Measurements from ENCODE around the gene PTGIS.
"Not testable (repeated sequence)": the region's sequence is repeated elsewhere in the genome, so short reads cannot be mapped to it uniquely, and the experiment has no call there.

Gene PTGIS

DNA sequence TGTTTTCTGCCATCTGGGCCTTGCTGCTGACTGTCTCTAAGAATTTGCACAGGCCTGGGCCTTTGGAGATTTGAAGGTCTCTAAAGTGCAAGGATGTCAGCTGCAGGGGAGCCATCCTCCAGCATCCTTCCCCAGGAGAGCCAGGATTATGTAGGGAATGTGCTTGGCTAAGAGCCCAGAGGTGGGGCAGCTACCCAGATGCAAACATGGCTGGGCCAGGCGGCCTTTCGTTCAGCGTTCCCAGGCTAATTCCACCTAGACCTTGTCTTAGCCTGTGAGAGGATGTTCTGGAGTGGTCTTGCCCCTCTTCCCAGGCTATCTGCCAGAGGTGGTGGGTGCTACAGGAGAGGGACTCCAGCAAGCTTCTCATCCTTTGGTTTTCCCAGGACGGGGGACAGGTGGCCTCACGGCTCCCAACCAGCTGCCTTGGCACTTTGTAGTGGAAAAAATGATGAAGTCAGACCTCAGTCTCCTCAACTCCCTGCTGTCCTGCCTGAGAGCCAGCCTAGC, 7.7 kb upstream of the PTGIS start:
- H3K9ac ChIP-seq (ENCODE audit: low read depth, low read length), result no peak overlapping the region
- no peaks in the 10 kb centered on the region for H3K36me3 ChIP-seq (ENCODE audit: insufficient read depth, low read length)
- 0 out of 2 replicates have a peak, but pooled peaks cover 3% of the 10 kb centered on the region for H3K9me3 ChIP-seq (ENCODE audit: control insufficient read depth, insufficient read depth, low read length)
- H3K4me1 ChIP-seq (ENCODE audit: insufficient read depth, low read length), result peaks cover 5% of the 10 kb centered on the region

DNA sequence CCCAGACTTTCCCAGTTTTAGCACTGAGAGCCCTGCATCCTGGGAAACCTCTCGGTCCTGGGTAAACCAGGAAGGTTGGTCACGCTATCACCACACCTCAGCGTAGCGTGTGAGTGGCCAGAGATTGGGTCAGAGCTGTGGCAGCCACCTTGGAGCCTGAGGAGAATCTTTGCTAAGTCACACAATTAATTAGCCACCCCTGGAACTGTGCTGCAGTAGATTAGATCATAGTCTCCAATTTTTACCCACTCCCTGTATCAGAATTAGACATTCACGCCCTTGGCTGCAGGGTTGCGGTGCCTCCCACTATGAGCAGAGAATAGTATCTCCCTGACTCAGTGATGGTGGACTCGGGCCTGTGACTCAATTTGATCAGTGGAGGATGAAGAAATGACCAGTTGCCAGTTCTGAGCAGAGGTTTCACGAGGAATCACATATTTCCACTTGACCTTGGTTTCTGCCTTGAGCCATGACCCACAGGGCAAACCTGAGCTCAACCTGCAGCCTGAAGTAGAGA, 6.0 kb upstream of the PTGIS start:
- H3K9ac ChIP-seq (ENCODE audit: low read depth, low read length), result no peak overlapping the region
- H3K9me3 ChIP-seq (ENCODE audit: control insufficient read depth, insufficient read depth, low read length), result 0 out of 2 replicates have a peak, but pooled peaks cover 3% of the 10 kb centered on the region
- H3K36me3 ChIP-seq (ENCODE audit: insufficient read depth, low read length), result no peaks in the 10 kb centered on the region
- peaks cover 13% of the 10 kb centered on the region for H3K4me1 ChIP-seq (ENCODE audit: insufficient read depth, low read length)

DNA sequence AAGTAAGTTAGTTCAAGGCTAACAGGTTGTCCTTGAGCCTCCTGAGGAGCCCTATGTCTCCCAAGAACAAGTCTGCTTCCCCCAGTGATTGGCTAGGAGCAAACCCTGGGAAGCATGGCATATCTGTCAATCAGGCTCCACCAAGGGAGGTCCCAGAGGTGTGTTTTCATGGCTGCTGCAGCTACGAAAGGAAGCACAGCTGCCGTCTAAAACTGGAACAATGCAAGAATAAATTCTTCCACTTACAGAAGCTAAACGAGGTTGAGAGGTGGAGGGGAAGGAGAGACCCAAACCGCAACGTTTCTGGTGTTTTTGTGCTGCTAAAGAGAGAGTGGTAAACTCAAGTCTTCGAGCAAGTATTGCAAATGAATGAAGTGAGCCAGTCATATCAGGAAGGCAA, 4.9 kb upstream of the PTGIS start:
- H3K9me3 ChIP-seq (ENCODE audit: control insufficient read depth, insufficient read depth, low read length), result 0 out of 2 replicates have a peak, but pooled peaks cover 3% of the 10 kb centered on the region
- H3K4me1 ChIP-seq (ENCODE audit: insufficient read depth, low read length), result peaks cover 13% of the 10 kb centered on the region
- no peak overlapping the region for H3K9ac ChIP-seq (ENCODE audit: low read depth, low read length)
- H3K36me3 ChIP-seq (ENCODE audit: insufficient read depth, low read length), result no peaks in the 10 kb centered on the region

DNA sequence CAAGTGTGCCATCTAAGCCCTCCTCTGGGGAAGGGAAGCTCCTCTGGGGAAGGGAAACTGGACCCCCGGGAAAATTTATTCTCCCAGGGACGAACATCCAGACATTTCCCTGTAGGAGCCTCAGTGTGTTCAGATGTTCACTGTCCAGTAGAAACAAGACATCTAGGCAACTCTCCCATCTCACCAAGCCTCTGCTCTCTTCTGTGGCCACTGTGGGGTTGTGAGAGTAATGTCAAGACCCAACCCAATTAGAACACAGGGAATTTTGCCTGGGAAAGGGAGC, 3.6 kb upstream of the PTGIS start:
- Histone ChIP-seq H3K9me3 (ENCODE audit: control insufficient read depth, insufficient read depth, low read length) (0 out of 2 replicates have a peak, but pooled peaks cover 3% of the 10 kb centered on the region), H3K9ac (ENCODE audit: low read depth, low read length) (no peak overlapping the region), H3K4me1 (ENCODE audit: insufficient read depth, low read length) (peaks cover 21% of the 10 kb centered on the region), H3K36me3 (ENCODE audit: insufficient read depth, low read length) (no peaks in the 10 kb centered on the region)

DNA sequence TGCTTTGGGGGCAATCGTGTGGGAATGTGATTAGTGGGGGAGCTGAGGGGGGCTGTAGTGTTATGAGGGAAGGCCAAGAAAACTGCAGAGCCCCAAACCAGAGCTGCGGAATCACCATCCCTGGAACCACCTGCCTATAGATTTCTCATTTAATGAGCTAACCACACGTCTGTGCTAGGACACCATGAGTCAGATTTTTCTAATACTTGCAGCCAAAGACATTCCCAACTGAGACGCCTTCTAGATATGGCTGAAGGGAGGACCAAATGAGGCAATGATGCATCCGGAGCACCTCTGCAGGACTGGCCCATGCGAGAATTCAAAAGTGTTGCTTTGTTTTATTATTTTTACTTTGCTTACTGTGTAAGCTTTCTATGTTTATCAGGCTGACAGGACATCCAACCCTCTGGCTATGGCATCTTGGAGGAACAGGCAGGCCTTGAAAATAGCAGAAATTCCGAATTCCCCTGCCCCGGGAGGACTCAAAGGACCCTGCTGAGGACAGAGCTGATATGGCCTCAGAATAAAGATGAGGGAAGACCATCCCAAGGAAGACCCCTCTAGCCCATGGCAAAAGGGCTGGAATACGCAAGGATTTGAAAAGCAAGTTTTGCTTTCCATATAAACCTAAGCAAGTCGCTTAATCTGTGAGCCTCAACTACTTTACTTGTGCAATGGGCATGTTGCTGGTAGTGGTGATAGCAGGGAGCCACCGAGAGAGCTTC, 3.1 kb upstream of the PTGIS start:
- H3K4me1 ChIP-seq (ENCODE audit: insufficient read depth, low read length), result peaks cover 23% of the 10 kb centered on the region
- no peak overlapping the region for H3K9ac ChIP-seq (ENCODE audit: low read depth, low read length)
- H3K36me3 ChIP-seq (ENCODE audit: insufficient read depth, low read length), result no peaks in the 10 kb centered on the region
- H3K9me3 ChIP-seq (ENCODE audit: control insufficient read depth, insufficient read depth, low read length), result no peaks in the 10 kb centered on the region

DNA sequence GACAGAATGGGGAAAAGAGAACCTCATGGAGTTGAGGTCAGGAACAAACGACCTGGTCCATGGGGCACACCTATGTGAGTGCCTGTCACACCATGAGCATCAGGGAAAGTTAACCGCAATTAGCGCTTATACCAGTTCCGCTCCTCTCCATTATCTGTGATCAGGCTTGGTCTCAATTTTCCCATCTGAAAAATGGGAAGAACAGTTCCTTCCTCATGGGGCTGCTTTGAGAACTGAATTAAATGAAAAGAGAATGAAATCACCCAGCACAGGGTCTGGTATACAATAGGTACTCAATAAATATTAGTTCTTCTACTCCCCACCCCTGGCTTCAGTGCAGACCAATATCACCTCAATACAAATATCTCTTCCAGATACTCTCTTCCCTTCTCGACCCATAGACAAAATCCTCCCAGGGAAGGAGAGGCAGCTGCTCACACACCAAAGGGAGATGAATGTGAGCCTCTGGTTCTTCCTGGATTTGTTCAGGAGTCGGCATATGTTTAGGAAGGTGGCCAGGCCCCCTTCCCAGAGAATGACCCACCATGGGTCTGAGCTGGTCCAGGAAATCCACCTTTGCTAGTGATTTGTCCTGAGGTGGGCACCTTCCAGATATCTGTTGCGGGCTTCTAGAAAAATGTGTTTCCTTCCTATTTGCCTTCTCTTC, 2.4 kb upstream of the PTGIS start:
- H3K4me1 ChIP-seq (ENCODE audit: insufficient read depth, low read length), result peaks cover 23% of the 10 kb centered on the region
- H3K9ac ChIP-seq (ENCODE audit: low read depth, low read length), result no peak overlapping the region
- H3K36me3 ChIP-seq (ENCODE audit: insufficient read depth, low read length), result no peaks in the 10 kb centered on the region
- H3K9me3 ChIP-seq (ENCODE audit: control insufficient read depth, insufficient read depth, low read length), result no peaks in the 10 kb centered on the region

DNA sequence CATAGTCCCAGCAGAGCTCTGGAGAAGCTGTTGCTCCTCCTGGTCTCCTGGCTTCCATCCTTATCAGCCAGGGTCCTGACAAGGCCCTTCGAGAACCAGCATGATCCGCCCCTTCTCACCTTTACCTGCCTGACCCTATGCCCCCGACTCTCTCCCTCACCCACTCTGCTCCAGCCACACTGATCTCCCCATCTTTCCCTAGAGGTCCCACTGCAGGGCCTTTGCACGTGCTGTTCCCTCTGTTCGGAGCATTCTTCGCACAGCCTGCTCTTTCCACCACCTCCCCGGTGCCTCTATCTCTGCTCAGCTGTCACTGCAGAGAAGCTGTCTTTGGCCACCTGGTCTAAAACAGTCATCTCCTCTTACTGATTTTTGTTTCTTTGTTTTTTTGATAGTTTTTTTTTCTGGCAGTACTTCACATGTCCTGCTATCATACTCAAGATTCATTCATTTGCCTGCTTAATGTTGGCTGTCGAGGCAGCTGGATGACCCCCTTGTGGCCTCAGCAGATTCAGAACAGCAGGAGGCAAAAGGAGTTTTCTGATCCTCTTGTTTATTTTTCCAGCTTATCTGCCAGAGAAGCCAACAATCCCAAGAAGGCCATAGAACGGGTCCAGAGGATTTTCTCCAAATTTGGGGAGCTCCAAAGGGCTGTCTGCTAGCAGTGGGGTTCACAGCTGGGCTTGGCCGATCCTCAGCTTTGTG, 1.6 kb upstream of the PTGIS start:
- no peak overlapping the region for H3K9ac ChIP-seq (ENCODE audit: low read depth, low read length)

DNA sequence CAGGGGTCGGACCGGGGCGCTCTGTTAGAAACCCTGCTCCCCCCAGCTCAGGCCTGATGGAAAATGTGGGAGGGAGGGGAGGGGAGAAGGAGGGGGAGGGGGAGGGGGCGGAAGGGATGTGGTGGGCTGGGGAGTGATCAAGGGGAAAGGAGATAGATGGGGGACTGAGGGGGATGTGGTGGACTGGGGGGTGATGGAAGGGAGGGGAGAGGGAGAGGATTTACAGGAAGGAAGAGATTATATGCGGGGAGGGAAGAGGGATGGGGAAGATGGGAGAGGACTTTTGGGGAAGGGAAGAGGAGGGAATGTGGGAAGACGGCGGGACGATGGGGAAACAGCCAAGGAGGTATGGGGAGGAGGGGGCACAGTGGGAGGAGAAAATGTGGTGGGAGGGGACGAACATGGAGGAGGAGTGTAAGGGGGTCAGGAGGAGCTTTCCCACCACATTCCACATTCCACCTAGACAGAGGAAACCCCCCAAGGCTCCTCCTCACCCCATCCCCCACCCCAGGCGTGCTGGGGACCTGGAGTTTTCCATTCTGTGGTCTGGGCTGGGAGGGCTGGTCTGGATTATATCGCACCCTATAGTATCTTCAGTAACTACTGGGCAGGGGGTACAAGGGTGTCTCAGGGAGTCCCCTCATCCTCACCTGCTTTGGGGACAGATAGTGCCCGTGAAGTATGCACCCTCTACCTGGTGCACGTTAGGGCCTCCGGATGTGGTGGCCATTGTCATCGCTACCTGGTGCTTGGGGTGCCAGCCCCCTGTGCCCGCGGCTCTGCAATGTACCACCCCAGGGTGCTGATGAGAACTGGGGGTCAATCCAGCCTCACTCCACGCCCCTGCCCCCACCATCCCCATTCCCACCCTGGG, 578 bp upstream of the PTGIS start:
- H3K4me1 ChIP-seq (ENCODE audit: insufficient read depth, low read length), result peaks cover 23% of the 10 kb centered on the region
- no peaks in the 10 kb centered on the region for H3K9me3 ChIP-seq (ENCODE audit: control insufficient read depth, insufficient read depth, low read length)
- H3K9ac ChIP-seq (ENCODE audit: low read depth, low read length), result peak overlapping the region; percentile 53

More for the DNA sequence above, 1.6 kb upstream of the PTGIS start:
- Histone ChIP-seq H3K4me1 (ENCODE audit: insufficient read depth, low read length) (peaks cover 23% of the 10 kb centered on the region), H3K36me3 (ENCODE audit: insufficient read depth, low read length) (no peaks in the 10 kb centered on the region), H3K9me3 (ENCODE audit: control insufficient read depth, insufficient read depth, low read length) (no peaks in the 10 kb centered on the region)

DNA sequence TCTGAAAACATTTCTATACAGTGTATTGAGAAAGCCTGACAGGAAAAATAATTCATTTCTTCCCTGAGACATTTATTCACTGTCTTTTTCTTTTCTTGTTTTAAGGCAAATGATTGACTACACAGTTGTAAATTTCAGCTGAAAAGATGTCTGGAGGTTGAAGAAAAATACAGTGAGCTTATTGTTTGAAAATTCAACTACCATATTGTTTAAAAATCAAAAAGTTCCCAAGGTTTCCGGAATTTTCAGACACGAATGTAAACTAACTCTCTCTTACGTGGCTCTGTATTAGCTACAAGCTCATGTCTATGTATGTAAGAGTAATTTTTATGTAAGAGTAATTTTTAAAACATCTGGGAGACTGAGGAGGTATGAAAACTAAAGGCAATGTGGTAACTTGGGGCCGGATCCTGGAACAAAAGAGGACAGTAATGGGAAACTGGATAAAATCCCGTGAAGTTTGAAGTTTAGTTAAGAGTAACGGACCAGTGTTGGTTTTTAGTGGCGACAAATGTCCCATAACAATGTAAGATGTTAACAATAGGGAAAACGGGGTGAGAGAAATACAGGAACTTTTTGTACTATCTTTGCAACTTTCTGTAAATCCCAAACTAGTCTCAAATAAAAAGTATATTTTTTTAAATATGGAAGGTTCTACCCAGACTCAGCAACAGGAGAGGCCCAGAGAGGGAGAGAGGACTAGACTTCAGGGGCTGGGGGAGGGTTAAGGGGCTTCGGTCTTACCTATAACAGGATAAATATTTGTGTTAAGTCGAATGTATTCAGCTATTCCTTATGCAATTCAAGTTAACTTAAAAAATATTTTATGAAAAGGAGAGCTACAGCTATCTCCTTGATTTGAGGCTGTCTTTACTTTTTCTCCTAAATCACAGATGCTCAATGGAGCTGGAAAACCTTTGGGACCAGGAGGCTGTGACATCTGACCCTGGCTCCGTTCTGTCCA, 1.3 kb downstream of the PTGIS start:
- Histone ChIP-seq H3K4me1 (ENCODE audit: insufficient read depth, low read length) (peaks cover 22% of the 10 kb centered on the region), H3K36me3 (ENCODE audit: insufficient read depth, low read length) (no peaks in the 10 kb centered on the region), H3K9ac (ENCODE audit: low read depth, low read length) (peak overlapping the region; percentile 71; the same call in 1 of the 2 replicates), H3K9me3 (ENCODE audit: control insufficient read depth, insufficient read depth, low read length) (no peaks in the 10 kb centered on the region)

More for the DNA sequence above, 578 bp upstream of the PTGIS start:
- H3K36me3 ChIP-seq (ENCODE audit: insufficient read depth, low read length), result no peaks in the 10 kb centered on the region

DNA sequence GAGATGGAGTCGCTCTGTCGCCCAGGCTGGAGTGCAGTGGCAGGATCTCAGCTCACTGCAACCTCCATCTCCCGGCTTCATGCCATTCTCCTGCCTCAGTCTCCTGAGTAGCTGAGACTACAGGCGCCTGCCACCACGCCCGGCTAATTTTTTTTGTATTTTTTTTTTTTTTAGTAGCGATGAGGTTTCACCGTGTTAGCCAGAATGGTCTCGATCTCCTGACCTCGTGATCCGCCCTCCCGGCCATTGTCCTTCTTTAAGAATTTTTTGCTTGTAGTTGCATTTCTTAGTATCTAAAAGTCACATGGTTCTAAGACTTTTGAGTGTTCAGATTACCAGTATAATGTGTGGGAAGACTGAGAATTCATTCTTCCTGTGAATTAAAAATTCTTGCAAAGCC, 2.9 kb downstream of the PTGIS start:
- H3K9me3 ChIP-seq (ENCODE audit: control insufficient read depth, insufficient read depth, low read length); H3K9ac ChIP-seq (ENCODE audit: low read depth, low read length); H3K36me3 ChIP-seq (ENCODE audit: insufficient read depth, low read length): not testable (repeated sequence)
- H3K4me1 ChIP-seq (ENCODE audit: insufficient read depth, low read length), result peaks cover 31% of the 10 kb centered on the region

DNA sequence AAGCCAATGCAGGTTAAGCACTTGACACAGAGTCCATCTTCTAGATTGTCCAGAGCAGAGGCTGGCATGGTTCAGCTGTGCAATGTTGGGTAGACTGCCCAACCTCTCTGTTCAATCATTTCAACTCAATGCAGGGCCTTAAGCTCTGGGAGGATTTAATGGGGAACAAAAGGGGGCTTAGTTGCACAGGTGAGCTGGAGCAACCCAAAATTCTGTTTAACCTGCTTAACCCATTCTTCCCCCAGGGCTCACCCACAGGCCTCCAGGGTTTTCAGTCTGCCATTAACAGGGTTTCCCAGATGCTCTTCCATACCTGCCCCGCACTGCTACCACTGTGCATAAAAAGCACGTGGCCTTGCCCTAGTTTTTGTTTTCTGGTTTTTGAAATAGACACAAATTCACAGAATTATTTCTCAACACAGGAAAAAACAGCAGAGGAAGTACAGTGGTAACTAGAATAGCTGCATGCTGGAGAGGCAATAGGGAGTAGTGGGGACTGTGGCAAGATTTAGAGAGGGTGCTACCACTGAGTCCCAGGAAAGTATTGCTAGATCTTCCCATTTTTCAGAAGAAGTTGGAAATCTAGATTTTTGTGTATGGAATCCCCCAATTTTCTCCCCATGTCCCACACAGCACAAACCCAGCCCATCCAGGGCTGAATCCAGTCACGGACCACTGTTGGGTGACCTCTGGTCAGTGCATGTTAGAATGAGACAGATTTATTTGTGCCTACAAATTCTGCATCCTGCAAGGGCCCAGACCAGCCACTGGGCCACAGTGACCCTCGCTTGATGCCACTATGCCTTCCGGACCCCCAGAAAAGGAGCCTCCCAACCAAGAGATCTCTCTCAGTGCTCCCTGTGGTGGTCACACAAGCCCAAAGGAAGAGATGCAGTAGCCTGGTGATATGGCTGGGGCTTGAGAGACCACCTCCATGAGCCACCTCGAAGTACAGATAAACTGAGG, 4.6 kb downstream of the PTGIS start:
- Histone ChIP-seq H3K4me1 (ENCODE audit: insufficient read depth, low read length) (peaks cover 23% of the 10 kb centered on the region), H3K36me3 (ENCODE audit: insufficient read depth, low read length) (no peaks in the 10 kb centered on the region), H3K9ac (ENCODE audit: low read depth, low read length) (no peak overlapping the region), H3K9me3 (ENCODE audit: control insufficient read depth, insufficient read depth, low read length) (no peaks in the 10 kb centered on the region)

DNA sequence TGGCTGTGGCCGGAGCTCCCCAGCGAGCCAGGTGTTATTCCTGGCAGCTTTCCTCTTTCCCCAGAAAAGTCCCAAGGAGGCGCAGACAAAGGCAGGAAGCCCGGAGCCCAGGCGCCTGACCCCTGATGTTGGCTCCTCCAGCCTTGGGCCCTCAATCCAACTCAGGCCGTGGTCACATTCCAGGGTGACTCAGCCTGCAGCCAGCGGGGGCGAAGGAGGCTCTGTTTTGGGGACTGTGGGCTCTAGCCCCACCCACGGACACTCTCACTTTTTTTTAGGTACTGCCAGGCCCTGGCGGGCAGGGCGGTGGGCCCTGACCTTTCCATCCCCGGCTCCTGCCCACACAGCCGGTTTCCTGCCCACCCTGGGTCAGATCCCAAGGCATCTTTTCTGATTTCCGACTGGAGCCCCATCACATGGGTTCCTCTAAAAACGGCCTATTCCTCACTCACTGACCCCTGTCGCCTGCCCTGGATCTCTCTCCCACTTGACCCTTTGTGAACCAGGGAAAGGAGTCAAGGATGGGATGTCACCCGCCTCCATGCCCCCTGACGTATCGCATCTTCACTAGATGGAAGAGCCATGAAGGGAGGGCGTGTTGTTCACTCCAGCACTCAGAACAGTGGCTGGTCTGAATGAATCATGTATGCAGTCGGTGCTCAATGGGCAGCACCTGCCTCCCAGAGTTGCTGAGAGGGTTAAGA, 5.5 kb downstream of the PTGIS start:
- no peaks in the 10 kb centered on the region for H3K36me3 ChIP-seq (ENCODE audit: insufficient read depth, low read length)
- H3K9me3 ChIP-seq (ENCODE audit: control insufficient read depth, insufficient read depth, low read length), result no peaks in the 10 kb centered on the region
- H3K9ac ChIP-seq (ENCODE audit: low read depth, low read length), result peak overlapping the region; percentile 16; the same call in 1 of the 2 replicates
- peaks cover 23% of the 10 kb centered on the region for H3K4me1 ChIP-seq (ENCODE audit: insufficient read depth, low read length)
